GM23338 (cell line): Measurements from ENCODE around the gene CXorf65. TPM values are rescaled to one million over a fixed set of nuclear protein-coding genes. Genes with fewer than 3 reads are reported as not detected.

Source experiments
- ATAC-seq: fragments of 200-7000 bp; cut with Tn5 transposase; 3 replicates; pipeline ENCODE4 v1.9.1; 2020
- DNase-seq: peaks from one replicate; pipeline ENCODE4 v3.0.0-alpha.2; 2015; ENCODE audit warnings: low spot score
- H2AFZ ChIP-seq: fragments of 200-600 bp; sonication (generic); 2 replicates; pipeline ENCODE4 v1.8.0; 2016; ENCODE audit warnings: antibody characterized with exemption, mild to moderate bottlenecking, moderate library complexity
- H3F3A ChIP-seq: fragments of 200-600 bp; sonication (generic); replicated peaks from 2 replicates; pipeline ENCODE4 v1.8.0; 2017; ENCODE audit warnings: antibody characterized with exemption, mixed run types, low read depth
- H3K27ac ChIP-seq: fragments of 200-600 bp; sonication (generic); 2 replicates; pipeline ENCODE4 v1.6.1; 2016; ENCODE audit warnings: low read depth
- H3K27me3 ChIP-seq: fragments of 200-600 bp; sonication (generic); 2 replicates; pipeline ENCODE4 v1.8.0; 2016; ENCODE audit warnings: mild to moderate bottlenecking, mixed run types, moderate library complexity; ENCODE audit not compliant: insufficient read depth
- H3K36me3 ChIP-seq: fragments of 200-600 bp; sonication (generic); 2 replicates; pipeline ENCODE4 v1.8.0; 2016; ENCODE audit warnings: mild to moderate bottlenecking; ENCODE audit not compliant: insufficient read depth
- H3K4me1 ChIP-seq: fragments of 200-600 bp; sonication (generic); 2 replicates; pipeline ENCODE4 v1.8.0; 2016; ENCODE audit warnings: mild to moderate bottlenecking, moderate library complexity; ENCODE audit not compliant: insufficient read depth
- H3K4me2 ChIP-seq: fragments of 200-600 bp; sonication (generic); 2 replicates; pipeline ENCODE4 v1.7.1; 2017; ENCODE audit warnings: mixed run types
- H3K4me3 ChIP-seq: fragments of 200-600 bp; sonication (generic); 2 replicates; pipeline ENCODE4 v1.6.1; 2016; ENCODE audit warnings: mixed run types
- H3K79me2 ChIP-seq: fragments of 200-600 bp; sonication (generic); replicated peaks from 2 replicates; pipeline ENCODE4 v1.8.0; 2017; ENCODE audit warnings: mild to moderate bottlenecking; ENCODE audit not compliant: insufficient read depth
- H3K9me2 ChIP-seq: fragments of 200-600 bp; sonication (generic); 2 replicates; pipeline ENCODE4 v1.8.0; 2017; ENCODE audit not compliant: insufficient read depth
- H4K20me1 ChIP-seq: fragments of 200-600 bp; sonication (generic); replicated peaks from 2 replicates; pipeline ENCODE4 v1.8.0; 2017; ENCODE audit warnings: mild to moderate bottlenecking; ENCODE audit not compliant: insufficient read depth
- H3K27ac Mint-ChIP-seq: 2 replicates; pipeline ENCODE4 v1.8.0; 2020; ENCODE audit warnings: inconsistent platforms, mild to moderate bottlenecking, moderate library complexity, mixed read lengths
- H3K27me3 Mint-ChIP-seq: 3 replicates; pipeline ENCODE4 v1.8.0; 2022; ENCODE audit warnings: low read depth, mild to moderate bottlenecking, moderate library complexity, mixed read lengths, inconsistent platforms; ENCODE audit not compliant: insufficient read depth, poor library complexity
- H3K36me3 Mint-ChIP-seq: 3 replicates; pipeline ENCODE4 v1.8.0; 2021; ENCODE audit warnings: low read depth, mild to moderate bottlenecking, inconsistent platforms, moderate library complexity, mixed read lengths
- H3K4me1 Mint-ChIP-seq: 3 replicates; pipeline ENCODE4 v1.8.0; 2020; ENCODE audit warnings: mild to moderate bottlenecking, inconsistent platforms, mixed read lengths
- H3K4me3 Mint-ChIP-seq: 3 replicates; pipeline ENCODE4 v1.8.0; 2021; ENCODE audit warnings: moderate library complexity, mild to moderate bottlenecking, inconsistent platforms, mixed read lengths
- H3K9me3 Mint-ChIP-seq: 3 replicates; pipeline ENCODE4 v1.8.0; 2020; ENCODE audit warnings: moderate library complexity, mild to moderate bottlenecking, inconsistent platforms, mixed read lengths
- EZH2 ChIP-seq: fragments of 200-600 bp; sonication (generic); IDR thresholded peaks from one replicate; pipeline ENCODE4 v1.8.0; 2017; ENCODE audit warnings: antibody characterized with exemption, mild to moderate bottlenecking, low read depth; ENCODE audit not compliant: unreplicated experiment
- JUNB ChIP-seq: IDR thresholded peaks from one replicate; pipeline ENCODE4 v1.6.1; 2016; ENCODE audit warnings: antibody characterized with exemption; ENCODE audit not compliant: unreplicated experiment
- POLR2AphosphoS5 ChIP-seq: IDR thresholded peaks from 2 replicates; pipeline ENCODE4 v1.6.1; 2016; ENCODE audit warnings: antibody characterized with exemption, low read depth
- ZNF331 ChIP-seq: fragments of 250-450 bp; sonication (Bioruptor Pico); IDR thresholded peaks from 2 replicates; pipeline ENCODE4 v1.5.0; 2020; ENCODE audit warnings: low read depth, mild to moderate bottlenecking, moderate library complexity
- polyA plus RNA-seq: library from polyadenylated mRNA; unstranded; fragments of >200 nt; fragmentation: Nextera tagmentation; extraction: Ambion mirVana; gene quantifications from 2 replicates; pipeline ENCODE4 v1.2.1, GENCODE V29; 2016
- total RNA-seq: library from RNA; depleted of rRNA; stranded (reverse); fragments of >200 nt; shearing (Covaris generic); gene quantifications from 2 replicates; pipeline ENCODE4 v1.2.3, GENCODE V29; 2014
- TF ChIP-seq, protein P1 (sequence below), 2 experiments: fragments of 200-600 bp in 1 of 2; sonication (generic) in 1 of 2; conservative IDR thresholded peaks; 2 replicates each; pipeline versions ENCODE4 v1.5.1 to v1.6.1; 2016 to 2017; ENCODE audit warnings: antibody characterized with exemption in 2 of 2, low read depth in 2 of 2, mild to moderate bottlenecking in 2 of 2, moderate library complexity in 1 of 2
- TF ChIP-seq, protein P2 (sequence below): IDR thresholded peaks from one replicate; pipeline ENCODE4 v1.6.1; 2018; ENCODE audit warnings: antibody characterized with exemption; ENCODE audit not compliant: unreplicated experiment

The CXorf65 gene
- total and polyA plus RNA-seq, 2 experiments from 2014 or later: 0.79 TPM; not detected in 1

GRCh38 chrX:71128915-71129765, 22.6 kb upstream of the CXorf65 start:
- TF ChIP-seq EZH2: no peak
- TF ChIP-seq, protein P1, sequence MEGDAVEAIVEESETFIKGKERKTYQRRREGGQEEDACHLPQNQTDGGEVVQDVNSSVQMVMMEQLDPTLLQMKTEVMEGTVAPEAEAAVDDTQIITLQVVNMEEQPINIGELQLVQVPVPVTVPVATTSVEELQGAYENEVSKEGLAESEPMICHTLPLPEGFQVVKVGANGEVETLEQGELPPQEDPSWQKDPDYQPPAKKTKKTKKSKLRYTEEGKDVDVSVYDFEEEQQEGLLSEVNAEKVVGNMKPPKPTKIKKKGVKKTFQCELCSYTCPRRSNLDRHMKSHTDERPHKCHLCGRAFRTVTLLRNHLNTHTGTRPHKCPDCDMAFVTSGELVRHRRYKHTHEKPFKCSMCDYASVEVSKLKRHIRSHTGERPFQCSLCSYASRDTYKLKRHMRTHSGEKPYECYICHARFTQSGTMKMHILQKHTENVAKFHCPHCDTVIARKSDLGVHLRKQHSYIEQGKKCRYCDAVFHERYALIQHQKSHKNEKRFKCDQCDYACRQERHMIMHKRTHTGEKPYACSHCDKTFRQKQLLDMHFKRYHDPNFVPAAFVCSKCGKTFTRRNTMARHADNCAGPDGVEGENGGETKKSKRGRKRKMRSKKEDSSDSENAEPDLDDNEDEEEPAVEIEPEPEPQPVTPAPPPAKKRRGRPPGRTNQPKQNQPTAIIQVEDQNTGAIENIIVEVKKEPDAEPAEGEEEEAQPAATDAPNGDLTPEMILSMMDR (conservative IDR thresholded peaks at IDR 0.05; ENCODE audit: low read depth in 2 of 2): peak; percentile 75 to 84
- Mint-ChIP-seq H3K27ac (no peak overlapping the region), H3K4me3 (no peak overlapping the region), H3K27me3 (peaks cover 10% of the 10 kb centered on the region), H3K9me3 (no peaks in the 10 kb centered on the region), H3K36me3 (peaks cover 81% of the 10 kb centered on the region), H3K4me1 (peaks cover 7% of the 10 kb centered on the region; the same call in 2 of the 3 replicates)
- Histone ChIP-seq H3K9me2 (no peaks in the 10 kb centered on the region), H3K4me3 (no peak overlapping the region), H3K4me2 (no peak overlapping the region), H3K4me1 (no peaks in the 10 kb centered on the region), H2AFZ (no peak overlapping the region), H4K20me1 (no peaks in the 10 kb centered on the region), H3K27me3 (no peaks in the 10 kb centered on the region), H3F3A (no peaks in the 10 kb centered on the region), H3K27ac (no peak overlapping the region), H3K79me2 (no peaks in the 10 kb centered on the region), H3K36me3 (0 out of 2 replicates have a peak, but pooled peaks cover 4% of the 10 kb centered on the region)
- ATAC-seq: peak; percentile 93
- peak; percentile 64 for DNase-seq

DNA sequence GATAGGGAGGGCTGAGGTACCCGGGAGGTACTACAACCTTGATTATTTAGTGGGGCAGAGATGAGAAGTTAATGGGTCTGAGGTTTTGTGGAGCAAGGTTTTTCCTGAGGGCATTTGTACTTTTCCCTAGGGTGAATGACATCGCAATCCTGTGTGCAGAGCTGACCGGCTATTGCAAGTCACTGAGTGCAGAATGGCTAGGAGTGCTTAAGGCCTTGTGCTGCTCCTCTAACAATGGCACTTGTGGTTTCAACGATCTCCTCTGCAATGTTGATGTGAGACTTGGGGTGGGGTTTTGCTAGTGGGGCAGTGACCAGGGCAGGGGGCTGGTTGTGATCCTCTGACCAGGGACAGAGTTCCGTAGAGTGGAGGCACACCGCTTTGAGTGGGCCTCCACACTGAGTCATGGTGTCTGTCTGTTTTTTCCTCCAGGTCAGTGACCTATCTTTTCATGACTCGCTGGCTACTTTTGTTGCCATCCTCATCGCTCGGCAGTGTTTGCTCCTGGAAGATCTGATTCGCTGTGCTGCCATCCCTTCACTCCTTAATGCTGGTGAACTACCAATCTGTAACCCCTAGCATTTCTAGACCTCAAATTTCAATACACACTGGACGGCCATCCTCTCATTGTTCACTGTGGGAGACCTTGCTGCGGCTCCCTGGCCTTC, 21.8 kb upstream of the CXorf65 start:
- Mint-ChIP-seq H3K27me3 (peaks cover 10% of the 10 kb centered on the region), H3K36me3 (peaks cover 84% of the 10 kb centered on the region), H3K9me3 (no peaks in the 10 kb centered on the region), H3K27ac (no peak overlapping the region), H3K4me1 (peaks cover 7% of the 10 kb centered on the region; the same call in 2 of the 3 replicates), H3K4me3 (no peak overlapping the region)
- Histone ChIP-seq H3K79me2 (no peaks in the 10 kb centered on the region), H3F3A (no peaks in the 10 kb centered on the region), H2AFZ (no peak overlapping the region), H3K9me2 (no peaks in the 10 kb centered on the region), H3K4me3 (no peak overlapping the region), H3K27ac (no peak overlapping the region), H3K4me2 (no peak overlapping the region), H3K27me3 (no peaks in the 10 kb centered on the region), H3K4me1 (no peaks in the 10 kb centered on the region), H4K20me1 (no peaks in the 10 kb centered on the region), H3K36me3 (0 out of 2 replicates have a peak, but pooled peaks cover 4% of the 10 kb centered on the region)
- ATAC-seq (no peak), DNase-seq (no peak)
- TF ChIP-seq JUNB (no peak), ZNF331 (CRISPR knock-in tag) (no peak), POLR2AphosphoS5 (no peak)
- TF ChIP-seq, protein P2, sequence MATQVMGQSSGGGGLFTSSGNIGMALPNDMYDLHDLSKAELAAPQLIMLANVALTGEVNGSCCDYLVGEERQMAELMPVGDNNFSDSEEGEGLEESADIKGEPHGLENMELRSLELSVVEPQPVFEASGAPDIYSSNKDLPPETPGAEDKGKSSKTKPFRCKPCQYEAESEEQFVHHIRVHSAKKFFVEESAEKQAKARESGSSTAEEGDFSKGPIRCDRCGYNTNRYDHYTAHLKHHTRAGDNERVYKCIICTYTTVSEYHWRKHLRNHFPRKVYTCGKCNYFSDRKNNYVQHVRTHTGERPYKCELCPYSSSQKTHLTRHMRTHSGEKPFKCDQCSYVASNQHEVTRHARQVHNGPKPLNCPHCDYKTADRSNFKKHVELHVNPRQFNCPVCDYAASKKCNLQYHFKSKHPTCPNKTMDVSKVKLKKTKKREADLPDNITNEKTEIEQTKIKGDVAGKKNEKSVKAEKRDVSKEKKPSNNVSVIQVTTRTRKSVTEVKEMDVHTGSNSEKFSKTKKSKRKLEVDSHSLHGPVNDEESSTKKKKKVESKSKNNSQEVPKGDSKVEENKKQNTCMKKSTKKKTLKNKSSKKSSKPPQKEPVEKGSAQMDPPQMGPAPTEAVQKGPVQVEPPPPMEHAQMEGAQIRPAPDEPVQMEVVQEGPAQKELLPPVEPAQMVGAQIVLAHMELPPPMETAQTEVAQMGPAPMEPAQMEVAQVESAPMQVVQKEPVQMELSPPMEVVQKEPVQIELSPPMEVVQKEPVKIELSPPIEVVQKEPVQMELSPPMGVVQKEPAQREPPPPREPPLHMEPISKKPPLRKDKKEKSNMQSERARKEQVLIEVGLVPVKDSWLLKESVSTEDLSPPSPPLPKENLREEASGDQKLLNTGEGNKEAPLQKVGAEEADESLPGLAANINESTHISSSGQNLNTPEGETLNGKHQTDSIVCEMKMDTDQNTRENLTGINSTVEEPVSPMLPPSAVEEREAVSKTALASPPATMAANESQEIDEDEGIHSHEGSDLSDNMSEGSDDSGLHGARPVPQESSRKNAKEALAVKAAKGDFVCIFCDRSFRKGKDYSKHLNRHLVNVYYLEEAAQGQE: no peak
- TF ChIP-seq, protein P1 (conservative IDR thresholded peaks at IDR 0.05; ENCODE audit: low read depth in 2 of 2): no peak
